H9 (cell line): ENCODE measurements around the gene SRP54. TPM values are rescaled to one million over a fixed set of nuclear protein-coding genes. Genes with fewer than 3 reads are reported as not detected.

Experiments
- DNase-seq: peaks from one replicate; pipeline ENCODE4 v3.0.0-alpha.2; 2017
- H2AFZ ChIP-seq: one replicate; pipeline ENCODE4 v1.6.1; 2013; ENCODE audit warnings: mild to moderate bottlenecking, low read length, control low read depth, moderate library complexity
- H2AK5ac ChIP-seq: 2 replicates; pipeline ENCODE4 v1.6.1; 2013; ENCODE audit warnings: low read length, control low read depth, mixed read lengths; ENCODE audit not compliant: insufficient read length
- H2BK120ac ChIP-seq: one replicate; pipeline ENCODE4 v1.6.1; 2013; ENCODE audit warnings: low read depth, mild to moderate bottlenecking, low read length, control low read depth, inconsistent platforms; ENCODE audit not compliant: poor library complexity, severe bottlenecking
- H2BK12ac ChIP-seq: 2 replicates; pipeline ENCODE4 v1.6.1; 2013; ENCODE audit warnings: low read length, control low read depth, mixed read lengths, low read depth; ENCODE audit not compliant: insufficient read length
- H2BK15ac ChIP-seq: 2 replicates; pipeline ENCODE4 v1.6.1; 2013; ENCODE audit warnings: low read depth, low read length, control low read depth
- H2BK20ac ChIP-seq: one replicate; pipeline ENCODE4 v1.6.1; 2013; ENCODE audit warnings: low read depth, mild to moderate bottlenecking, low read length, control low read depth, inconsistent platforms; ENCODE audit not compliant: poor library complexity, severe bottlenecking
- H2BK5ac ChIP-seq: 2 replicates; pipeline ENCODE4 v1.6.1; 2013; ENCODE audit warnings: low read length, control low read depth, mixed read lengths; ENCODE audit not compliant: insufficient read length
- H3K14ac ChIP-seq: 2 replicates; pipeline ENCODE4 v1.6.1; 2013; ENCODE audit warnings: low read length, control low read depth; ENCODE audit not compliant: insufficient read depth
- H3K18ac ChIP-seq: 2 replicates; pipeline ENCODE4 v1.6.1; 2013; ENCODE audit warnings: low read depth, mild to moderate bottlenecking, mixed read lengths, low read length, control low read depth; ENCODE audit not compliant: insufficient read length
- H3K23ac ChIP-seq: 2 replicates; pipeline ENCODE4 v1.6.1; 2013; ENCODE audit warnings: low read length, control low read depth, mixed read lengths, low read depth; ENCODE audit not compliant: insufficient read length
- H3K23me2 ChIP-seq: 2 replicates; pipeline ENCODE4 v1.6.1; 2013; ENCODE audit warnings: low read depth, mild to moderate bottlenecking, mixed read lengths, low read length, control low read depth; ENCODE audit not compliant: insufficient read length, poor library complexity, severe bottlenecking
- H3K27ac ChIP-seq: 2 replicates; pipeline ENCODE4 v1.5.1; 2013; ENCODE audit warnings: low read length, control low read depth, mixed read lengths, low read depth; ENCODE audit not compliant: insufficient read length
- H3K27me3 ChIP-seq: 2 replicates; pipeline ENCODE4 v1.6.1; 2013; ENCODE audit warnings: low read length, control low read depth, inconsistent platforms; ENCODE audit not compliant: insufficient read depth
- H3K4ac ChIP-seq: 2 replicates; pipeline ENCODE4 v1.6.1; 2013; ENCODE audit warnings: low read depth, mild to moderate bottlenecking, control low read depth, inconsistent platforms, low read length, moderate library complexity
- H3K4me1 ChIP-seq: 2 replicates; pipeline ENCODE4 v1.6.1; 2013; ENCODE audit warnings: low read length, control low read depth, inconsistent platforms; ENCODE audit not compliant: insufficient read depth
- H3K4me2 ChIP-seq: 2 replicates; pipeline ENCODE4 v1.6.1; 2013; ENCODE audit warnings: low read length, control low read depth, mixed read lengths; ENCODE audit not compliant: insufficient read length, insufficient read depth
- H3K56ac ChIP-seq: 2 replicates; pipeline ENCODE4 v1.6.1; 2013; ENCODE audit warnings: low read depth, mild to moderate bottlenecking, mixed read lengths, low read length, control low read depth; ENCODE audit not compliant: insufficient read length
- H3K79me1 ChIP-seq: 2 replicates; pipeline ENCODE4 v1.6.1; 2013; ENCODE audit warnings: low read depth, mild to moderate bottlenecking, moderate library complexity, low read length, control low read depth, inconsistent platforms; ENCODE audit not compliant: insufficient read depth, poor library complexity, severe bottlenecking
- H3K79me2 ChIP-seq: 2 replicates; pipeline ENCODE4 v1.6.1; 2013; ENCODE audit warnings: low read length, control low read depth, inconsistent platforms; ENCODE audit not compliant: insufficient read depth
- H3K9ac ChIP-seq: 2 replicates; pipeline ENCODE4 v1.6.1; 2013; ENCODE audit warnings: low read length, control low read depth, mixed read lengths; ENCODE audit not compliant: insufficient read length; ENCODE audit errors: extremely low read depth
- H3K9me3 ChIP-seq: one replicate; pipeline ENCODE4 v1.6.1; 2013; ENCODE audit warnings: low read depth, low read length, inconsistent platforms; ENCODE audit not compliant: control insufficient read depth
- H3T11ph ChIP-seq: one replicate; pipeline ENCODE4 v1.6.1; 2013; ENCODE audit warnings: mild to moderate bottlenecking, low read length, control low read depth, inconsistent platforms
- H4K20me1 ChIP-seq: one replicate; pipeline ENCODE4 v1.6.1; 2013; ENCODE audit not compliant: control insufficient read depth, insufficient read length, insufficient read depth
- H4K5ac ChIP-seq: 2 replicates; pipeline ENCODE4 v1.6.1; 2013; ENCODE audit warnings: low read depth, mild to moderate bottlenecking, mixed read lengths, low read length, control low read depth; ENCODE audit not compliant: insufficient read length
- H4K8ac ChIP-seq: replicated peaks from 2 replicates; pipeline ENCODE4 v1.6.1; 2013; ENCODE audit warnings: low read length, control low read depth, mixed read lengths, low read depth; ENCODE audit not compliant: insufficient read length
- H4K91ac ChIP-seq: 2 replicates; pipeline ENCODE4 v1.6.1; 2013; ENCODE audit warnings: low read depth, mild to moderate bottlenecking, moderate library complexity, mixed read lengths, low read length, control low read depth; ENCODE audit not compliant: insufficient read length
- H3K27ac Mint-ChIP-seq, 3 experiments: 2 replicates in 2 of 3; 3 replicates in 1 of 3; pipeline ENCODE4 v1.8.0; 2020 to 2021; ENCODE audit warnings: mixed read lengths in 3 of 3, mild to moderate bottlenecking in 1 of 3, moderate library complexity in 1 of 3
- H3K27me3 Mint-ChIP-seq: 2 replicates; pipeline ENCODE4 v1.8.0; 2021; ENCODE audit warnings: low read depth, mild to moderate bottlenecking, moderate library complexity, mixed read lengths
- H3K36me3 Mint-ChIP-seq, 3 experiments: 2 replicates in 2 of 3; 3 replicates in 1 of 3; pipeline ENCODE4 v1.8.0; 2020 to 2021; ENCODE audit warnings: low read depth in 3 of 3, mixed read lengths in 3 of 3; ENCODE audit not compliant: insufficient read depth in 1 of 3
- H3K4me1 Mint-ChIP-seq, 2 experiments: 2 replicates each; pipeline ENCODE4 v1.8.0; 2020; ENCODE audit warnings: mixed read lengths in 2 of 2
- H3K4me3 Mint-ChIP-seq, 2 experiments: 2 replicates in 1 of 2; 3 replicates in 1 of 2; pipeline ENCODE4 v1.8.0; 2020 to 2021; ENCODE audit warnings: mild to moderate bottlenecking in 2 of 2, mixed read lengths in 2 of 2, moderate library complexity in 1 of 2
- H3K9me3 Mint-ChIP-seq, 2 experiments: 2 replicates in 1 of 2; 3 replicates in 1 of 2; pipeline ENCODE4 v1.8.0; 2020; ENCODE audit warnings: mild to moderate bottlenecking in 2 of 2, mixed read lengths in 2 of 2, moderate library complexity in 1 of 2
- WGBS: extraction: QIAGEN DNeasy Blood & Tissue Kit; methylation state at CpG from one replicate; pipeline ENCODE4 v1.1.7; 2013; ENCODE audit warnings: missing lambda C conversion rate, low lambda C conversion rate, mixed read lengths; ENCODE audit not compliant: insufficient read length; ENCODE audit errors: extremely low coverage; 5-methylcytosine and 5-hydroxymethylcytosine counted together
- total RNA-seq: library from RNA; stranded (reverse); gene quantifications from 2 replicates; pipeline ENCODE4 v1.2.1, GENCODE V29; 2021
- TF ChIP-seq, protein P1 (sequence below): fragments of 200-600 bp; sonication (generic); conservative IDR thresholded peaks from 3 replicates; pipeline ENCODE4 v1.8.0; 2021; ENCODE audit warnings: antibody characterized with exemption, mild to moderate bottlenecking

Gene SRP54
- total RNA-seq, 1 experiment from 2014 or later = 57.7 TPM

DNA sequence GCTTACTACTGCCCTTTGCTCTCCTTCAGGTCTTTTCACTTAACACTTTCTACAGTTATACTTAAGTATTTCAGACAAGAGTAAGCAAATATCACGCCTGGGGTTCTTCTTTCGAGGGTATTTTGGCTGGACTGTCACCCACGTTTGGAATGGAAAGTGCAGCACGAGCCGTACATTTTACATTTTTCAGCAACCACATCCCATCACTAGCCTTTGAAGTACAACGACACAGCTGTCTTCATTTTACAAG lies 62.9 kb downstream of the SRP54 start:
- Histone ChIP-seq H2BK12ac (no peak overlapping the region), H3K23ac (no peak overlapping the region), H2BK15ac (no peak overlapping the region), H3K4me2 (peak overlapping the region; percentile 96), H3K79me1 (no peaks in the 10 kb centered on the region), H3K79me2 (no peaks in the 10 kb centered on the region), H3K9me3 (no peaks in the 10 kb centered on the region), H2BK20ac (no peak overlapping the region), H4K8ac (no peak overlapping the region), H3K18ac (peak overlapping the region; percentile 54), H2BK5ac (no peak overlapping the region), H4K20me1 (no peaks in the 10 kb centered on the region), H2AFZ (peak overlapping the region; percentile 96), H4K5ac (no peak overlapping the region), H3K9ac (peak overlapping the region; percentile 79), H4K91ac (no peak overlapping the region), H3K23me2 (peaks cover 4% of the 10 kb centered on the region), H2AK5ac (no peak overlapping the region), H3T11ph (no peak overlapping the region), H3K27me3 (no peaks in the 10 kb centered on the region), H3K14ac (peak overlapping the region; percentile 65; the same call in 1 of the 2 replicates), H3K4ac (no peak overlapping the region), H3K4me1 (no peaks in the 10 kb centered on the region; the same call in 1 of the 2 replicates), H2BK120ac (no peak overlapping the region), H3K27ac (no peak overlapping the region), H3K56ac (no peak overlapping the region)
- Mint-ChIP-seq H3K27me3 (no peaks in the 10 kb centered on the region; the same call in 1 of the 2 replicates), H3K4me3 (peak overlapping the region; percentile 92 to 95), H3K36me3 (peaks cover 6 to 14% (median 9%) of the 10 kb centered on the region in 3 experiments; a peak in 6 of 7 replicates), H3K27ac (peak overlapping the region; percentile 82 to 98 (median 94); a peak in 5 of 7 replicates), H3K9me3 (no peaks in the 10 kb centered on the region), H3K4me1 (peaks cover 14 to 17% of the 10 kb centered on the region in 2 experiments)
- TF ChIP-seq, protein P1, sequence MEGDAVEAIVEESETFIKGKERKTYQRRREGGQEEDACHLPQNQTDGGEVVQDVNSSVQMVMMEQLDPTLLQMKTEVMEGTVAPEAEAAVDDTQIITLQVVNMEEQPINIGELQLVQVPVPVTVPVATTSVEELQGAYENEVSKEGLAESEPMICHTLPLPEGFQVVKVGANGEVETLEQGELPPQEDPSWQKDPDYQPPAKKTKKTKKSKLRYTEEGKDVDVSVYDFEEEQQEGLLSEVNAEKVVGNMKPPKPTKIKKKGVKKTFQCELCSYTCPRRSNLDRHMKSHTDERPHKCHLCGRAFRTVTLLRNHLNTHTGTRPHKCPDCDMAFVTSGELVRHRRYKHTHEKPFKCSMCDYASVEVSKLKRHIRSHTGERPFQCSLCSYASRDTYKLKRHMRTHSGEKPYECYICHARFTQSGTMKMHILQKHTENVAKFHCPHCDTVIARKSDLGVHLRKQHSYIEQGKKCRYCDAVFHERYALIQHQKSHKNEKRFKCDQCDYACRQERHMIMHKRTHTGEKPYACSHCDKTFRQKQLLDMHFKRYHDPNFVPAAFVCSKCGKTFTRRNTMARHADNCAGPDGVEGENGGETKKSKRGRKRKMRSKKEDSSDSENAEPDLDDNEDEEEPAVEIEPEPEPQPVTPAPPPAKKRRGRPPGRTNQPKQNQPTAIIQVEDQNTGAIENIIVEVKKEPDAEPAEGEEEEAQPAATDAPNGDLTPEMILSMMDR = no peak
- WGBS = no CpG with 5 or more reads among the region's 6 CpGs
- DNase-seq = no peak
